ENCODE data around the gene POLR2L.

Gene POLR2L

GRCh38 chr11:868394-868793 is 26.1 kb upstream of the POLR2L start:
- DNase-seq: no peak

- no peak for DNase-seq
Measured at GRCh38 chr11:867856-868358, 25.6 kb upstream of the POLR2L start.

GRCh38 chr11:866481-866880 is 24.2 kb upstream of the POLR2L start:
- no peak for DNase-seq

GRCh38 chr11:865462-866430 is 23.4 kb upstream of the POLR2L start:
- DNase-seq: no peak

GRCh38 chr11:864898-865297 is 22.6 kb upstream of the POLR2L start:
- DNase-seq: no peak

GRCh38 chr11:863910-864827 is 21.8 kb upstream of the POLR2L start:
- no peak for DNase-seq

GRCh38 chr11:863023-863909 is 20.9 kb upstream of the POLR2L start:
- no peak for DNase-seq

- no peak for DNase-seq
Measured at GRCh38 chr11:862696-863022, 20.3 kb upstream of the POLR2L start.

GRCh38 chr11:862081-862661 is 19.8 kb upstream of the POLR2L start:
- no peak for DNase-seq

- no peak for DNase-seq
Measured at GRCh38 chr11:861105-861479, 18.8 kb upstream of the POLR2L start.

GRCh38 chr11:860234-861104 is 18.1 kb upstream of the POLR2L start:
- DNase-seq: no peak

- no peak for DNase-seq
Measured at GRCh38 chr11:859394-860131, 17.2 kb upstream of the POLR2L start.

- DNase-seq: no peak
Measured at GRCh38 chr11:858762-859339, 16.5 kb upstream of the POLR2L start.

- DNase-seq: no peak
Measured at GRCh38 chr11:858053-858761, 15.9 kb upstream of the POLR2L start.

GRCh38 chr11:856397-856796 is 14.1 kb upstream of the POLR2L start:
- no peak for DNase-seq

GRCh38 chr11:855796-856195 is 13.5 kb upstream of the POLR2L start:
- DNase-seq: no peak

GRCh38 chr11:855330-855674 is 13.0 kb upstream of the POLR2L start:
- DNase-seq: no peak

- no peak for DNase-seq
Measured at GRCh38 chr11:854601-855329, 12.4 kb upstream of the POLR2L start.
